NB4 (cell line): ENCODE results near the gene CREB5.
A peak's percentile ranks its signal among the peaks of the same experiment; 100 is the strongest.

Source experiments
- DNase-seq: peaks from one replicate; pipeline ENCODE4 v3.0.0; 2010; ENCODE audit warnings: low read depth
- H3K4me3 ChIP-seq: one replicate; pipeline ENCODE4 v1.5.1; 2011; ENCODE audit warnings: mild to moderate bottlenecking, low read depth, low read length, moderate library complexity
- MYC ChIP-seq: IDR thresholded peaks from 2 replicates; pipeline ENCODE4 v1.6.1; 2011; ENCODE audit warnings: low read depth, low read length
- POLR2A ChIP-seq: IDR thresholded peaks from 2 replicates; pipeline ENCODE4 v1.6.1; 2011; ENCODE audit warnings: mild to moderate bottlenecking; ENCODE audit not compliant: insufficient read length; ENCODE audit errors: extremely low read depth
- TF ChIP-seq, protein P1 (sequence below): IDR thresholded peaks from one replicate; pipeline ENCODE4 v1.5.1; 2012; ENCODE audit warnings: low read depth, low read length
- TF ChIP-seq, protein P2 (sequence below): IDR thresholded peaks from 2 replicates; pipeline ENCODE4 v1.6.1; 2011; ENCODE audit warnings: low read depth, low read length

Gene CREB5

DNA sequence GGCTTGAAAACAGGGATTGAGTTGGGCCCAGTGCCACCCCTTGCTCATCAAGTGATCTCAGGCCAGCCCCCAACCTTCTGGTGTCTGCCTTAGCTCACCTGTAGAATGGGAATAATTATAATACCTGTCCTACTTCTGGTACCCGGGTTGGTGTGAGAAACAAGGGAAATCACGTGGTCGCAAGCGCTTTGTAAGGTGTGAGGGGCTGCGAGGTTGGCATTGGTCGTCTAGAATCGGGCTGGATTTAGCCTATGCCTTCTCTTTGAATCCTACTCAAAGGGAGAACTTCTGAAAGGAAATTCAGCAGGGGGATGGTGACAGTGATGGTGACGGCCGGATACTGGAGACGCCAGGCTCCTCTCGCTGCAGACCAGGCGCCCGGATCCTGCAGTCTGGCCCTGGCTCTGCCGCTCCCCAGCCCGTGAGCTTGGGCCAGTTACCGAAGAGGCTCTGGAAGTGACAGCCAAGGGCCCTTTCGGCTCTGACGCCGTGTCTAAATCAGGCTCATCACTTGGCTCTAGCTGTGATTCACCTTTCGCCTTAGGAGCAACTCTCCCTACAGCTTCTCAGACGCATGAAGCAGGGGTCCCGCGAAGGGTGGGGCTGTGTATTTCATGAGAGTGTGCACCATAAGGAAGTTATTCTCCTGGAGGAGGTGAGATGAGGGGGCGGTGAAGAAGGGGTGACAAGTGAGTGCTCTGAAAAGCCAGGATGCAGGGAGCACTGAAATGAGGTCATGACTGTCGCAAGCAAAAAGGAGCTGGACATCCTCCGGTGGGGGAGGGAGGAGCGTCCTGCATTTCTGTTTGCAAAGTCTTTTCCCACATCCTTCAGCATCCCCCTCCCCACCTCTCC lies 4.0 kb upstream of the CREB5 start:
- TF ChIP-seq MYC, result no peak
- no peak for TF ChIP-seq POLR2A
- TF ChIP-seq, protein P1, sequence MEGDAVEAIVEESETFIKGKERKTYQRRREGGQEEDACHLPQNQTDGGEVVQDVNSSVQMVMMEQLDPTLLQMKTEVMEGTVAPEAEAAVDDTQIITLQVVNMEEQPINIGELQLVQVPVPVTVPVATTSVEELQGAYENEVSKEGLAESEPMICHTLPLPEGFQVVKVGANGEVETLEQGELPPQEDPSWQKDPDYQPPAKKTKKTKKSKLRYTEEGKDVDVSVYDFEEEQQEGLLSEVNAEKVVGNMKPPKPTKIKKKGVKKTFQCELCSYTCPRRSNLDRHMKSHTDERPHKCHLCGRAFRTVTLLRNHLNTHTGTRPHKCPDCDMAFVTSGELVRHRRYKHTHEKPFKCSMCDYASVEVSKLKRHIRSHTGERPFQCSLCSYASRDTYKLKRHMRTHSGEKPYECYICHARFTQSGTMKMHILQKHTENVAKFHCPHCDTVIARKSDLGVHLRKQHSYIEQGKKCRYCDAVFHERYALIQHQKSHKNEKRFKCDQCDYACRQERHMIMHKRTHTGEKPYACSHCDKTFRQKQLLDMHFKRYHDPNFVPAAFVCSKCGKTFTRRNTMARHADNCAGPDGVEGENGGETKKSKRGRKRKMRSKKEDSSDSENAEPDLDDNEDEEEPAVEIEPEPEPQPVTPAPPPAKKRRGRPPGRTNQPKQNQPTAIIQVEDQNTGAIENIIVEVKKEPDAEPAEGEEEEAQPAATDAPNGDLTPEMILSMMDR, result no peak
- TF ChIP-seq, protein P2, sequence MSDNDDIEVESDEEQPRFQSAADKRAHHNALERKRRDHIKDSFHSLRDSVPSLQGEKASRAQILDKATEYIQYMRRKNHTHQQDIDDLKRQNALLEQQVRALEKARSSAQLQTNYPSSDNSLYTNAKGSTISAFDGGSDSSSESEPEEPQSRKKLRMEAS, result no peak
- DNase-seq, result no peak
- H3K4me3 ChIP-seq, result no peak overlapping the region

DNA sequence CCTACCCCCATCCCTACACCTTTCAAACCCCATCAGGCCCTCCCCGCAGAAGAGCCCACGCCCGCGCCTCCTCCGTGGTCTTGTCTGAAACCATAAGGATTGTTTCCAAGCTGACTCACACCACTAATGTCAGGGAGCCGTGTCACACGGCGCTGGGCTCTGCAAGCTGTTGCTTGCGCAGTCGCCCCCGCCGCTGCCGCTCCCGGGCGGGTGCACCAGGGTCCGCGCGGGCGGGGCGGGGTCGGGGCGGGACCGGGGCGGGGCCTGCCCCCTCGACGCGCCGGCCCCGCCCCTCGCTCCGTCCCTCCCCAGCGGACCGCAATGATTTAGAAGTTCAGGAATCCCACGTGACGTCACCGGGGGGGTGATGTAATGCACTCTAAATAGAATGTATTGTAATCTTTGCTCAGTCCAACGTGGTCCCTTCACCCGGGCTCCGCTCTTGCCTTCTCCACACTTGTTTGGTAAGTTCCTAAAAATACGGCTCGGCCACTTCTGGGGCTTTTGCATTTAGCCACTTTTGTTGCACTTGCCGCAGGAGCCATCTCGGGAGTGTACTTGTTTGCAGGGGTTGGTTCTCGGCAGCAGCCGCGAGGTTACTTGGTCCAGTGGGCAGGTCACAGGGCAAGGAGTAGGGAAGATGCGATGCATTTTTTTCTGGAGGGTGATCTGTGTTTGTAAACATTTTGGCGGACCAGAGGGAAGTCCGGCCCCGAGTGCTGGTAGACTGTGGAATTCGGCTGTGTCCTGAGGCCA lies 3.2 kb upstream of the CREB5 start:
- H3K4me3 ChIP-seq, result no peak overlapping the region
- no peak for TF ChIP-seq POLR2A
- TF ChIP-seq, protein P2, result peak; percentile 74
- TF ChIP-seq, protein P1, result no peak
- TF ChIP-seq MYC, result 0 out of 2 replicates have a peak, but pooled peaks have one; percentile 23
- peak; percentile 85 for DNase-seq

DNA sequence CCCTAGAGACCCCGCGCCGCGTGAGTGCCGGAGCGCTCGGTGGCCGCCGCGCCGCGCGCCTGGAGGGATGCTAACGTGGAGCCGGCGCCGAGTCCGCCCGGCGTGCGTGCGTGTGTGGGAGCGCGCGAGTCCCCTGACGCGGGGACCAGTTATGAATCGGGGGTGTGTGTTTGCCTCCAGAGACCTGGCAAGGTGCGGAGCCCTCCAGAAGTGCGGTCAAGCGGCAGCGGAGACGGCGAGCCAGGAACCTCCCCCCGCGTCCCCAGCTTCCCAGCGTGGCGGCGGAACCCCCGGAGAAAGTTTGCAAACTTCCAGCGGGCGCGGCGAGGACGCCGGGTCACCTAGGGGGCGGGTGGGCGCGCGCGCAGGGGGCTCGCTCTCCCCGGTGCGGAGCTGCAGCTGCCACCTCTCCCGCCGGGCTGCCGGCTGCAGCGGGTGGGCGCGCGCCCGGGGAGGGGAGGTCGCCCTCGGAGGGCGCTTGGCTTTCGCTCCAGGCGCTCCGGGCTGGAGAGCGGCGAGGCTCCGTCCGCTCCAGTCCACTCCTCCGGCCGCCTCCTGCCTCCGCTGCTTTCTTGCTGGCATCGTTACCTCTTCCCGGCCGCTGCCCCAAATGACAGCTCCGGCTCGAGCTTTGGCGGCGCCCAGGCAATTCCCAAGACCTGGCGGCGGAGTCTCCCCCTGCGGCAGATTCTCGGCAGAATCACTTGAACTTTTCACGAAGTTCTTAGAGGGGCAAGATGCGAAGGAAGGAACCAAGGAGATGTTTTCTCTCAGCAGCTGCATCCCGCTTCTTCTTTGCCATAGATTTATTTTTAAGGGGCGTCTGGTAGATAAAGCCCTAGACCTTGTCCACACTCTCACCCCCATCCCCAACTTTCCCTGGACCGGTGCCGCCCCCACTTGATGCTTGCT lies 2.3 kb upstream of the CREB5 start:
- H3K4me3 ChIP-seq, result no peak overlapping the region
- no peak for DNase-seq
- TF ChIP-seq, protein P1, result no peak
- no peak for TF ChIP-seq POLR2A
- TF ChIP-seq MYC, result no peak
- TF ChIP-seq, protein P2, result no peak

DNA sequence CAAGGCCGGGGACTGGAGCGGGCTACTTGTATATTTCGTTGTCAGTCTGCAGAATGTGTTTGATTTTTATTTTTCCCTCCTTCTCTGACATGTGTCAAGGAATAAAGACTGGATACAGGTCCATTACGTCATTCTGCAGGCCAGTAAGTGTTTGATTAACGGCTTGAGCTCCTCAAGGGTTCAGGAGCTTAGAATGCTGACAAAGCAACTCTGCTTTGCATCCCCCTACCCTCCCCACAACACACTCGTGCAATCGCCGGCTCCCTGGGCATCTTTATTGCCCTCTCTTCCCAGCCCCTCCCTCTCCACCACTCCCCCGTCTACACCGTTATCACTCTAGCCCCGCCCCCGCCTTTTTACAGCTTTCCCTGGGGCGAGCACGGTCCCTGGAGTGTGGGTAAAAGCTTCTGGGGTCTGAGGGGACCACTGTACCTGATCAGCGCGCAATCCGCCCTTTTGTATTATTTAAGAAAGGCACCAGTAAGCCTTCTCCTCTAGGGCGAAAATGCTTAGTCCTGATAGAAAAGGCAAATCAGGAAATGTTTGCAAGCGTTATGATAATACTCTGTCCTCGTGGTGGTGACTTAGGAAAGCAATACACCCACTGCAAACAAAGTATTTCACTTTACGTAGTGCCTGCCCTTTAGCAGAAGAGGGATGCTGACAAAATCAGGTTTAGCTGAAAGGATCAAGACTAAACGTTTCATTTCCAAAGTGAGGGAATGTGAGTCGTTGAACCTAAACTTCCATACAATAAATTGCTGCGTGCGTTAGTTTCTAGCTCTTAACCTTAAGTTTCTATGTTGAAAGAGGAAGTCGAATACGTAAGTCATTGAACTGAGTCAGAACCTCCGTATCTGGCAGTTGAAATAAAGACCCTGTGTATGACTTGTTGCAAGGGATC lies 1.4 kb upstream of the CREB5 start:
- TF ChIP-seq POLR2A (peak; percentile 19), MYC (peak; percentile 35; the same call in 1 of the 2 replicates)
- TF ChIP-seq, protein P1, result no peak
- TF ChIP-seq, protein P2, result peak; percentile 71
- H3K4me3 ChIP-seq, result peak overlapping the region; percentile 49
- DNase-seq, result peak; percentile 77
